ENCODE measurements around the gene RXFP4. TPM values are rescaled to one million over a fixed set of nuclear protein-coding genes. Genes with fewer than 3 reads are reported as not detected.

Gene RXFP4
- total RNA-seq, 1 donor from 2014 or later: not detected

- H3K27ac Mint-ChIP-seq (ENCODE audit: unreplicated experiment): peak overlapping the region; percentile 31
- TF ChIP-seq CTCF (IDR thresholded peaks at IDR 0.05): no peak
- DNase-seq (ENCODE audit: extremely low spot score, unreplicated experiment): no peak
- no peak overlapping the region for H3K4me3 Mint-ChIP-seq (ENCODE audit: unreplicated experiment)
- peaks cover 49% of the 10 kb centered on the region for H3K36me3 Mint-ChIP-seq (ENCODE audit: unreplicated experiment)
- peaks cover 54% of the 10 kb centered on the region for H3K4me1 Mint-ChIP-seq (ENCODE audit: unreplicated experiment)
- no peaks in the 10 kb centered on the region for H3K9me3 Mint-ChIP-seq (ENCODE audit: unreplicated experiment)
- H3K27me3 Mint-ChIP-seq (ENCODE audit: unreplicated experiment): no peaks in the 10 kb centered on the region
Measured at GRCh38 chr1:155967341-155968050, 26.1 kb downstream of the RXFP4 start.

DNA sequence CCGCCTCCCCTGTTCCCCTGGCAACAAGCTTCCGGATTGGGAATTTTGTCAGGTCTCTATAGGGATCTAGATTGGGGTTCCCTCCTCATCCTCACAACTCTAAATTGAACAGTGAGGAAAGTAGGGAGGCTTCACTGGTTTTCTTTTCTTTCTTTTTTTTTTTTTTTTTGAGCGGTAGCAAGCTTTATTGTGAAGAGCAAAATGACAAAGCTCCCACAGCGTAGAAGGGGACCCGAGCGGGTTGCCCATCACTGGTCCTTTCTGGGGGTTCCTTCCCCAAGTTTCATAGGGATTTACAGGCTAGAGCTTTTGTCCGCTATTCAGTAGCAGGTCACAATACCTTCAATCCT is 26.6 kb downstream of the RXFP4 start:
- Mint-ChIP-seq H3K4me3 (ENCODE audit: unreplicated experiment) (no peak overlapping the region), H3K36me3 (ENCODE audit: unreplicated experiment) (peaks cover 44% of the 10 kb centered on the region), H3K27me3 (ENCODE audit: unreplicated experiment) (no peaks in the 10 kb centered on the region), H3K9me3 (ENCODE audit: unreplicated experiment) (no peaks in the 10 kb centered on the region), H3K4me1 (ENCODE audit: unreplicated experiment) (peaks cover 54% of the 10 kb centered on the region), H3K27ac (ENCODE audit: unreplicated experiment) (peak overlapping the region; percentile 31)
- no peak for DNase-seq (ENCODE audit: extremely low spot score, unreplicated experiment)
- no peak for TF ChIP-seq CTCF (IDR thresholded peaks at IDR 0.05)

- DNase-seq (ENCODE audit: extremely low spot score, unreplicated experiment): no peak
- Mint-ChIP-seq H3K36me3 (ENCODE audit: unreplicated experiment) (peaks cover 44% of the 10 kb centered on the region), H3K4me1 (ENCODE audit: unreplicated experiment) (peaks cover 58% of the 10 kb centered on the region), H3K27me3 (ENCODE audit: unreplicated experiment) (no peaks in the 10 kb centered on the region), H3K4me3 (ENCODE audit: unreplicated experiment) (no peak overlapping the region), H3K9me3 (ENCODE audit: unreplicated experiment) (no peaks in the 10 kb centered on the region), H3K27ac (ENCODE audit: unreplicated experiment) (peak overlapping the region; percentile 56)
- TF ChIP-seq CTCF (IDR thresholded peaks at IDR 0.05): no peak
Measured at GRCh38 chr1:155968670-155969069, 27.2 kb downstream of the RXFP4 start.

DNA sequence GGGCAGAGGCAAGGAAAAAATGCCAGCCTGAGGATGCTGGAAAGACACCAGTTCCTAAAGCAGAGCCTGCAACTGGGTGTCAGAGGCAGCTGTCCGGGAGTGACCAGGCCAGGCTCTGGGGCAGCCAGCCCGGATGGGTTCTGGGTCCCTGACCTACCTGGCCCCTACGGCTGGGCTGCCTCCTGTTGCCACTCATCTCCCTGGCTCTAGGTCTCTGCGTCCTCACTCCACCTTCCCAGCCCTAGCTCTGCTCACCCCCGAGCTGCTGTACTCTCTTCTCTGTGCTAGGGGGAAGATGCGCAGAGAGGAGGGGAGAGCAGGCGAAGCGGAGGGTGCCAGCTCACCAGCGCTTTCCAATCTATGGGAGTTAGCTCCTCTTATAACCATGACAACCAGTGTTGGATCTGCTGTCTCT is 27.9 kb downstream of the RXFP4 start:
- Mint-ChIP-seq H3K4me3 (ENCODE audit: unreplicated experiment) (no peak overlapping the region), H3K27me3 (ENCODE audit: unreplicated experiment) (no peaks in the 10 kb centered on the region), H3K36me3 (ENCODE audit: unreplicated experiment) (peaks cover 40% of the 10 kb centered on the region), H3K4me1 (ENCODE audit: unreplicated experiment) (peaks cover 63% of the 10 kb centered on the region), H3K27ac (ENCODE audit: unreplicated experiment) (peak overlapping the region; percentile 71), H3K9me3 (ENCODE audit: unreplicated experiment) (no peaks in the 10 kb centered on the region)
- DNase-seq (ENCODE audit: extremely low spot score, unreplicated experiment): no peak
- TF ChIP-seq CTCF (IDR thresholded peaks at IDR 0.05): no peak

- Mint-ChIP-seq H3K4me3 (ENCODE audit: unreplicated experiment) (peak overlapping the region; percentile 16), H3K4me1 (ENCODE audit: unreplicated experiment) (peaks cover 75% of the 10 kb centered on the region), H3K27me3 (ENCODE audit: unreplicated experiment) (no peaks in the 10 kb centered on the region), H3K9me3 (ENCODE audit: unreplicated experiment) (no peaks in the 10 kb centered on the region), H3K36me3 (ENCODE audit: unreplicated experiment) (peaks cover 32% of the 10 kb centered on the region), H3K27ac (ENCODE audit: unreplicated experiment) (peak overlapping the region; percentile 71)
- no peak for DNase-seq (ENCODE audit: extremely low spot score, unreplicated experiment)
- TF ChIP-seq CTCF (IDR thresholded peaks at IDR 0.05): no peak
Measured at GRCh38 chr1:155970531-155971167, 29.2 kb downstream of the RXFP4 start.

Data from osteocyte (in vitro differentiated cells).